ENCODE measurements around the gene COL11A2.

The COL11A2 gene

DNA sequence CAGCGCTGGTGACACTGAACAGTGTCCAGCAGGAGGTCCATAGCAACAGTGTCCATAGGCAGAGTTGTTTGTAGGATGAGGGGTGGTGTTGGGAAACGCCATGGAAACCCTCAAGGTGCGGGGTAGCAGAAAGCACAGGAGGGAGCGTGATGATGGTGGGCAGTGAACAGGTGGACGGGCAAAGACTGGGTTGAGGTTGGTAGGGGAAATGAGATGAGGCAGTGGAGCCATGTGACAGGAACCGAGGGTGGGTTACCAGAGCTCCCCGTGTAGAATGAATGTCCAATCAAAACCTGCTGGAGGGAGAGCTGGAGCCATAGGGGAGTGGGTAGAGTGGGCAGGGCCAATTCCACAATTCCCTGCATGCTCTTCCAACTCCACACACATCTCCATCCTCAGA lies 78.5 kb downstream of the COL11A2 start:
- no peak for DNase-seq
